NCI-H748 treated with DMSO at 0.1 percent for 48 hours (cell line): ENCODE measurements around the gene CDC42EP5.

Experiments
- DNase-seq: peaks from one replicate; lab custom pipeline; 2025; lab: John Stamatoyannopoulos, UW

CDC42EP5 gene

GRCh38 chr19:54462047-54462654 lies 10.9 kb downstream of the CDC42EP5 start:
- DNase-seq, result no peak

GRCh38 chr19:54461613-54462012 lies 11.5 kb downstream of the CDC42EP5 start:
- DNase-seq, result no peak

GRCh38 chr19:54461210-54461609 lies 11.9 kb downstream of the CDC42EP5 start:
- DNase-seq, result no peak

GRCh38 chr19:54460230-54461005 lies 12.7 kb downstream of the CDC42EP5 start:
- DNase-seq, result no peak

GRCh38 chr19:54459282-54460229 lies 13.5 kb downstream of the CDC42EP5 start:
- DNase-seq, result no peak

- DNase-seq, result no peak
Measured at GRCh38 chr19:54458648-54459281, 14.3 kb downstream of the CDC42EP5 start.

GRCh38 chr19:54457773-54458647 lies 15.1 kb downstream of the CDC42EP5 start:
- no peak for DNase-seq

GRCh38 chr19:54456423-54457373 lies 16.4 kb downstream of the CDC42EP5 start:
- DNase-seq, result no peak

GRCh38 chr19:54455786-54456422 lies 17.2 kb downstream of the CDC42EP5 start:
- no peak for DNase-seq

GRCh38 chr19:54454781-54455675 lies 18.1 kb downstream of the CDC42EP5 start:
- DNase-seq, result no peak

- DNase-seq, result no peak
Measured at GRCh38 chr19:54453921-54454780, 18.9 kb downstream of the CDC42EP5 start.

GRCh38 chr19:54452626-54453025 lies 20.5 kb downstream of the CDC42EP5 start:
- DNase-seq, result no peak

GRCh38 chr19:54451997-54452396 lies 21.1 kb downstream of the CDC42EP5 start:
- DNase-seq, result no peak

- no peak for DNase-seq
Measured at GRCh38 chr19:54451331-54451871, 21.7 kb downstream of the CDC42EP5 start.

GRCh38 chr19:54449701-54450069 lies 23.4 kb downstream of the CDC42EP5 start:
- DNase-seq, result no peak

- peak; percentile 94 for DNase-seq
Measured at GRCh38 chr19:54448774-54449700, 24.1 kb downstream of the CDC42EP5 start, which contains the start of gene LENG8. Gene LENG8, plus strand, starts transcription at chr19:54449199. Its CDS starts 2,146 bp downstream, at chr19:54451345.
